Kidney (tissue), 14 donors: Measurements from ENCODE around the gene OR2V2. TPM values are rescaled to one million over a fixed set of nuclear protein-coding genes. Genes with fewer than 3 reads are reported as not detected.

Experiments used
- DNase-seq, 5 donors: peaks; one replicate each; pipeline ENCODE4 v3.0.0-alpha.2; 2013 to 2020
- FAIRE-seq: peaks from 2 replicates; lab custom pipeline; 2012; peaks lifted over from hg19 to GRCh38; lab: Jason Lieb, UNC
- H3K27ac ChIP-seq, 2 donors: one replicate each; pipeline ENCODE4 v1.7.0; 2013; ENCODE audit warnings: low read depth in 2 of 2, low read length in 2 of 2, inconsistent platforms in 1 of 2
- H3K27me3 ChIP-seq: one replicate; pipeline ENCODE4 v1.7.1; 2013; ENCODE audit warnings: low read length, inconsistent platforms; ENCODE audit not compliant: control insufficient read depth, insufficient read depth
- H3K36me3 ChIP-seq, 3 donors: one replicate each; pipeline versions ENCODE4 v1.7.0 to v1.7.1; 2013; ENCODE audit warnings: low read length in 3 of 3, control low read depth in 1 of 3, inconsistent platforms in 1 of 3; ENCODE audit not compliant: insufficient read depth in 3 of 3, control insufficient read depth in 2 of 3
- H3K4me1 ChIP-seq, 3 donors: one replicate each; pipeline versions ENCODE4 v1.7.0 to v1.7.1; 2013; ENCODE audit warnings: low read length in 3 of 3, inconsistent platforms in 1 of 3, low read depth in 1 of 3; ENCODE audit not compliant: control insufficient read depth in 2 of 3, insufficient read depth in 2 of 3
- H3K4me3 ChIP-seq, 3 donors: one replicate each; pipeline versions ENCODE4 v1.7.0 to v1.8.1; 2013; ENCODE audit warnings: low read length in 3 of 3, control low read depth in 1 of 3, inconsistent platforms in 1 of 3
- H3K9ac ChIP-seq, 3 donors: one replicate each; pipeline versions ENCODE4 v1.7.0 to v1.7.1; 2013; ENCODE audit warnings: low read length in 3 of 3, control low read depth in 1 of 3, inconsistent platforms in 1 of 3
- H3K9me3 ChIP-seq, 3 donors: one replicate each; pipeline versions ENCODE4 v1.7.0 to v1.7.1; 2013; ENCODE audit warnings: low read length in 3 of 3, control low read depth in 1 of 3, inconsistent platforms in 1 of 3; ENCODE audit not compliant: control insufficient read depth in 2 of 3, insufficient read depth in 1 of 3
- CTCF ChIP-seq: IDR thresholded peaks from 3 replicates; pipeline ENCODE4 v1.5.1; 2012; ENCODE audit warnings: mild to moderate bottlenecking, moderate library complexity, borderline replicate concordance; ENCODE audit not compliant: insufficient read depth; ENCODE audit errors: extremely low read depth
- intact Hi-C: fragments of 100-400 bp; cut with DNase I; formaldehyde crosslinking; loops from one replicate; pipeline ENCODE4 v1.11.1; 2022
- polyA plus RNA-seq: library from polyadenylated mRNA; stranded (reverse); fragments of 350-450 nt; fragmentation: Illumina TruSeq; extraction: RNeasy Lipid Tissue Mini Kit (QIAGEN cat#74804); gene quantifications from one replicate; pipeline ENCODE4 v1.2.3, GENCODE V29; 2014; ENCODE audit warnings: low read depth, low replicate concordance; ENCODE audit not compliant: insufficient read depth
- total RNA-seq: library from RNA; stranded (reverse); fragmentation: NEBNext Ultra II Directional; extraction: Animal tissue kit (Norgen Biotek cat#: 25700); gene quantifications from one replicate; pipeline ENCODE4 v1.2.1, GENCODE V29; 2021
- donor health status: control.
- donor health status: control.
- donor health status: control.
- donor health status: control.
- donor health status: control.
- donor health status: DM: yes; HTN: yes; CAD: no.
- donor health status: Normal renal cell carcinoma (clear cell type).

OR2V2 gene
- total and polyA plus RNA-seq, 2 donors from 2014 or later = not detected

DNA sequence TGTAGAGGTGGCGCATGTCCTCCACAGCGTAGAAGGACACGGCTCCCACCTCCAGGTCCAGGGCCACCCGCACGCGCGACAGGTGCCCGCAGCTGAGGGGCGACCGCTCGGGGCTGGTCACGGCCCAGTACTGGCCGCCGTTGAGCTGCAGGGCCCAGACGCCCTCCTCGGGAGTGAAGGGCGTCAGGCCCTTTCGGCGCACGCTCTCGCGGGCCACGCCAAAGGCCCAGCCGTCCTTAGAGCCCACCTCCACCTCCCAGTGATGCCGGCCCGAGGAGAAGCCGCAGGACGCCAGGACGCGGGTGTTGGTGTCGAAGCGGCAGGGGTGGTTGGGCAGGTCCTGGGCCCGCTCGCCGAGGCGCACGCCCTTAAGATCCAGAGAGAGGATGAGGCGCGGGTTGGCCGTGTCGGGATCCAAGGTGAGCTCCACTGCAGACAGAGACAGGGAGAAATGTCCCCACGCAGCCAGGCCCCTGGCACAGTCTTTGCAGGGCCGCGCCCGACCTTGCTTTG is 47.9 kb downstream of the OR2V2 start:
- no peak for TF ChIP-seq CTCF
- DNase-seq = no peak
- intact Hi-C loops = no loop called here

DNA sequence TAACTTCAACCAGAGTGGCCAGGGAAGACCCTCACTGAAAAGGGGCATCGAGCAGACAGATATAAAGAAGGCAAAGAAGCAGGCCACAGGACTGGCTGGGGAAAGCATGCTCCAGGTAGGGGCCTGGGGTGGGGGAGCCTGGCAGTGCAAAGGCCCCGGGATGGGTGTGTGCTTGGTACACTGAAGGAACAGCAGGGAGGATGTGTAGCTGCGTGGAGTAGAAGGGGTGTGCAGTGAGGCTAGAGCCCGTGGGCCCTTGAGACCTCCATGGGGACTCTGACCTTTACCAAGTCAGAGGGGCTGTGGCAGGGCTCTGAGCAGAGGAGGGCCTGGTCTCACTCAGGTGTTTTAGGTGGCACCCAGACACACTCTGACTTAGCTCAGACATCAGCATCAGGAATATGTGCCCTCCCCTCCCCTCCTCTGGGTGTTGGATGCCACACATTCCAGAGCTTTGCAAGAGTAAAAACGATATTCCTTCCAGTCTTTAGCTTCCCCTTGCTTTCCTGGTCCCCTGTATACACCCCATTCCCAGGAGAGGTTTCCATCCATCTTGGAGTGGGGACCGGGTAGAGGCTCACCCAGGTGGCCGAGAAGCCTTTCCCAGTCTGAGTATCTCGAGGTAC is 50.1 kb downstream of the OR2V2 start:
- DNase-seq = no peak
- no peak overlapping the region for H3K4me3 ChIP-seq
- H3K9ac ChIP-seq = no peak overlapping the region
- no peaks in the 10 kb centered on the region for H3K9me3 ChIP-seq
- H3K27me3 ChIP-seq = no peaks in the 10 kb centered on the region
- no peak overlapping the region for H3K27ac ChIP-seq
- FAIRE-seq = no peak
- H3K36me3 ChIP-seq = no peaks in the 10 kb centered on the region
- H3K4me1 ChIP-seq = peaks cover 0 to 4% (median 4%) of the 10 kb centered on the region in 3 donors
- intact Hi-C loops = no loop called here
- no peak for TF ChIP-seq CTCF

More for the DNA sequence above, 47.9 kb downstream of the OR2V2 start:
- Histone ChIP-seq H3K9ac (no peak overlapping the region), H3K27ac (no peak overlapping the region), H3K36me3 (no peaks in the 10 kb centered on the region), H3K27me3 (no peaks in the 10 kb centered on the region), H3K4me3 (no peak overlapping the region), H3K4me1 (peaks cover 0 to 6% (median 4%) of the 10 kb centered on the region in 3 donors), H3K9me3 (no peaks in the 10 kb centered on the region)
- FAIRE-seq = no peak

DNA sequence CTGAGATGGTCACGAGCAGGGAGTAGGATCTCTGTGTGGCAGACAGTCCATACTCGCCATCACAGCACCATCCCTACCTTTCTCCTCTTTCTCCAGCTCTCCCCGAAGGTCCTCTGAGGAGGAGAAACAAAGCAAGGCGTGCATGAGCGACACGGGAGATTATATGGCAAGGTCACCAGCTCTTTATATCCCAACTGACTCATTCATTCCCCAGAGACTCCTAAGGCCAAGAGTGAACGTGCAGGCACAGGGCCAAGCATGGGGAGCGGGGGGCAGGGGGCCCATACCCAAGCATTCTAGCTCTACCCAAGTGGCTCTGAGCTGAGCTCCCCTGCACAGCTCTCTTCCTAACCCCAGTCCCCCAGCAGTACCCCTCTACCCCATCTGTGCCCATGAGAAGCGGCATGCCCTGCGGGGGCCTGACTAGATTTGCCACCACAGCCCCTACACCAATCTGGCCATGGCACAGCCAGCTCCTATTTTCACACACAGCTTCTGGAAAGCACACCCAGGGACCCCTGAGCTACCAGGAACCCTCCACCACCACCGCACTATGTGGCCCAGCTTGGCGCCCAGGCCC is 50.8 kb downstream of the OR2V2 start:
- Histone ChIP-seq H3K4me1 (no peaks in the 10 kb centered on the region), H3K36me3 (no peaks in the 10 kb centered on the region), H3K9me3 (no peaks in the 10 kb centered on the region), H3K4me3 (no peak overlapping the region), H3K27ac (no peak overlapping the region), H3K9ac (no peak overlapping the region), H3K27me3 (peaks cover 2% of the 10 kb centered on the region)
- DNase-seq (no peak), FAIRE-seq (no peak)
- no peak for TF ChIP-seq CTCF
- intact Hi-C loops = no loop called here
